Stimulated activated CD4-positive, alpha-beta T cell treated with anti-CD3 and anti-CD28 coated beads, Interleukin-2, amount 100 ng/mL, for 4 hours (primary cell): ENCODE data around the gene LRP1B.

Source experiments
- DNase-seq: peaks from one replicate; pipeline ENCODE4 v3.0.0-alpha.2; 2020; ENCODE audit warnings: low read depth

The LRP1B gene

DNA sequence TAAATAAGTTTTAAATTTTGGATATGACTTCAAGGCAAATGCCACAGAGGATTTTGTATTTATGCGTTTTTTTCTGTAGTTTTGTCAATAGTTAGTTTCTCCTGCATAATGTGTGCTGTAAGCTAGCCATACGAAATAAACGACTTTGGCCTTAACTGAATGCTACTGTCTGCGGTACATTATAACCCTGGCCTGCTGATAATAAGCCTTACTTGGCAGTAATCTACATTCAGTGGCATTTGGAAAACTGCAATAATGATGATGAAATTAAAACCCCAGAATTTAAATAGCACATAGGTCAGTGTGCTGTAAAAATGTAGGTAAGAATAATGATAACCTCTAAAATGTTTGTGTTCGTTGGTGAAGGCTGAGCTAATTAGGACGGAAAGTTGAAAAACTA, 88.8 kb downstream of the LRP1B start:
- no peak for DNase-seq

DNA sequence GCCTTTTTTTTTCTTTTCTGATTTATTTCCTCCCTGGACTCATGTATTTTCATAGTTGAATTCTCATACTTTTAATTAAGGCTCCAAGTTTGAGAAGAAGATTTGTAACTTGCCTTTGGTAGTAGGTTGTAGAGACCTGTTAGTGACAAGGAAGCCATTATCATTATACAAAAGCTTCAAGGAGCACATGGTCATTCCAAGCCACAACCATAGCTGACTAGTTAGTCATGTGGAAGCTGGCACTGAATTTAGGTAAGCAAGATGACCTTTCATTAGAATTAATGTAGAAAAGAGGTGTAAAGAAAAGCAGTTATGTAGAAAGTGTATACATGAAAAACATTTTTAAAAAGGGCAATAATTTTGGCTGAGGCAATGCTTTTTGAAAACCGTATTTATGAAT, 89.7 kb downstream of the LRP1B start:
- DNase-seq: no peak

DNA sequence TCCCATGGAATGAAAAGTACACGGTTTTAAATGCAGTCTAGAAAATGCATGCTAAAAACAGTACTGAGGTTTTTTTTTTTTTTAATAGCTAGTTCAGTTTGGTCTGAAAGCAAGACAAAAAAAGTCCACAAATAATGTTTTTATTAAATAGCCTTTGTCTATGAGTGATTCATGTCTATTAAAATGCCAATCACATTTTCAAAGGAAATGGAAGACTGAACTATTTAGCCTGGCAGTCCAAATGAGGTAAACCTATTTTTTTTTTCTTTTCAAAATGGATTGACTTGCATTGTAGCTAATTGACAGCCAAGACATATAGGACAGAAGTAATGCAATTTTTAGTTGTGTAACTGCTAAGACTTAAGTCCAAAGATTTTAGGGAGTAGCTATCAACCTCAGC, 90.3 kb downstream of the LRP1B start:
- no peak for DNase-seq

DNA sequence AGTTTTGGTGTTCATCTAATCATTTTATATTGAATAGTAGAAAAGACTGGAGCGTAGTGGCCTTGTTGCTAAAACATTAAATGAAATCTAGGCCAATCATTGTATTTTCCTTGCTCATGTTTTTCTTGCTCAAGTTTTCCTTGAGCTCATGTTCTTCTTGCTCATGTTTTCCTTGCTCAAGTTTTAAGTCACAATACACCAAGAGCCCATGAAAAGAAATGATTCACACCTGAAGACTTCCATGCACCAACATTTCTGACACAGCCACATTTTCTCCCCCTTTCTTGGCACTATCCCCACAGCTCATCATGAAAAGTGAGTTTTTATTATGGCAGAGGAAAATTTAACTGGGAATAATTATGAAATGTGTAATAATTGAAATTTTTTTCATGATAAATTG, 92.0 kb downstream of the LRP1B start:
- no peak for DNase-seq

DNA sequence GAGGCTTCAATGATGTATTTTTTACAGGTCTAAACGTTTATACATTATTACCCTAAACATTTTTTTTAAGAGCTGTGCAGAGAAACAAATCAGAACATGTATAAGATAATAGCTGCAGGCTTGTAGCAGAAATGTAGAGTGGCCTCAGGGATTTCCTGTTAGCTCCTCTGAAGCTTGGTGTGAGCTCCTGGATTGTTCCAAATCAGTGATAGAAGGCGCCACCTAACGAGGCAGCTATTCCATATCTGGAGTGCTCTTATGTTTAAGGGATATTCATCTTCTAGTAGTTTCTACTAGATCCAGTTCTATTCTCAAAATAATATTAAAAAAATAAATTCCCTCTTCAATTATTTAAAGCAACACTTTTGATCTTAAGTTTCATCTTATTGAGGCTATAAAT, 93.1 kb downstream of the LRP1B start:
- DNase-seq: no peak

DNA sequence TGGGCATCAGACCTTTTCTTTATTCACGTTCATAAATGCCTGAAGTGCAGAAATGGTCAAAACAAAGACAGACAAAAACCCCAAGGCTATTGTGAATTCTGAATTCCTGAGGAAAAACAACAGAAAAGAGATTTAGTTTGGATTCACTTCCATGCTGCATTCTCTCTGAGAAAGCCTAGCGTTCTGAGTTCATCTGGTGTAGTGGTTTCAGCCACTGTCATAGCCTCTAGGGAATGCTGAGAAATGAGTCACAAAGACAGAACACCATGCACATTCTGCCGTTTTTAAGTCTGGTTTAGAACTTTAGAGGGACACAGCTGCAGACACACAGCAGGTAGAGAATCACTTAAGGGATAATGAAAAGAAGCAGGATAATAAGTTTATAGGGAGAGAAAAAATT, 93.8 kb downstream of the LRP1B start:
- no peak for DNase-seq

DNA sequence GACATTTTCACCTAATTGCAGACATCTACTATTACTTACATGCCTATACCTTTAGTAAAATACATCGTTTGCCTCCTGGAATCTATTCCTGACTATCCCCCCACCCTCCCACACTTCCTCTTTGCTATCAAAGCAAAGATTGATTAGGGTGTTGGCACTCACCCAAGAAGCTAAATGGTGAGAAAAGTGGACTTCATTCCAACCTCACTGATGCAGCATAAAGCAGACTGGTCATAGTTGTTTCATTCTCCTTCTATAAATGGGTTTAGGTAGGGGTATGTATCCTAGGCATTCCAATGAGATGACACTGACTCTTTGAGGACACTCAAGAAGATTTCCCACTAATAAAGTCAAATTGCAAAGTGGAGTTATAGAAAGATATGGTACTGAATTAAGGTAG, 97.4 kb downstream of the LRP1B start:
- DNase-seq: no peak

DNA sequence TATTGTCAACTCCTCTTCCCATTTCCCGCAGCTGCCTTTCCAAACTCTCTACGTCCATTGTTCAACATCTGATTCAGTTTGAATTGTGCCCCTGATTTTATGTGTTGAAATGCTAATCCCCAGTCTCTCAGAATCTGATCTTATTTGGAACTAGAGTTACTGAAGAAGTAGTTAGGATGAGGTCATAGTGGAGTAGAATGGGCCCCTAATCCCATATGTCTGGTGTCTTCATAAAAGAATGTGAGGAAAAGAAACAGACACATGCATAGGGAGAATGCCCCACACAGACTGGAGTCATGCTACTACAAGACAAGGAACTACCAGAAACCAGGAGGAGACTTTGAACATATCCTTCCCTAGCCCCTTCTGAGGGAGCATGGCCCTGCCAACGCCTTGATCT, 99.2 kb downstream of the LRP1B start:
- no peak for DNase-seq

DNA sequence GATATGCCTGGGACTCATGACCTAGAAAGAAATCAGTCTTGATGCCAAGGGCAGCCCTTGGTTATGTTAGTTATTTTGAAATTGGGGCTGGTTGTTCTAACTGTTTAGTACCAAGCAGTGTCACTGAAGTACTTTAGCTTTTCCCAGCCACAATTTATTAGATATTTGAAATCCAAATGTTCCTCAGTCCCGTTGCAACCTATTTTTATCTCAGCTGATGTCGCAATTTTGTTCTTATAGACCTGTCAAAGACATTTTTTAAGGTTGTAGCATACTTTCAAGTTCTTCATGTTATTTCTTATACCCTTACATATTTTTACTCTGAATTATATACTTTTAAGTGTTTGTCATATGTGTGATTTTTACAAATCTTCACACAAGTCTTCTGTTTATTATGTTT, 100.1 kb downstream of the LRP1B start:
- no peak for DNase-seq

DNA sequence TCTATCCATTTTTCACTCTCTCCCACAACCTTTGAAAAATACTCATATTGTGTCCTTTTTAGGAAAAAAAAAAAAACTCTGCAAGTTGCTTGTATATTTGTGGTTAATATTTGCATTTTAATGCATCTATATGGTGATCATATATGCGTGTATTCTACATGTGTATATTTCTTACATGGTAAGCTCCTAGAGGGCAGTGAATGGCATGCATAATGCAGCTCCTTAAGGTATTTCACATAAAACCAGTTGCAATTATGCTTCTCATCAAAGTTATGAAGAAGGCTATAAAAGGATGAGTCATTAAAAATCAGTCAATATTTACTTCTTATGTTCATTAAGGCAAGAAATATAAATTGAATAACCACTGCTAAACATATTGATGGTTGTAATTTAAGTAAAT, 100.8 kb downstream of the LRP1B start:
- DNase-seq: no peak

DNA sequence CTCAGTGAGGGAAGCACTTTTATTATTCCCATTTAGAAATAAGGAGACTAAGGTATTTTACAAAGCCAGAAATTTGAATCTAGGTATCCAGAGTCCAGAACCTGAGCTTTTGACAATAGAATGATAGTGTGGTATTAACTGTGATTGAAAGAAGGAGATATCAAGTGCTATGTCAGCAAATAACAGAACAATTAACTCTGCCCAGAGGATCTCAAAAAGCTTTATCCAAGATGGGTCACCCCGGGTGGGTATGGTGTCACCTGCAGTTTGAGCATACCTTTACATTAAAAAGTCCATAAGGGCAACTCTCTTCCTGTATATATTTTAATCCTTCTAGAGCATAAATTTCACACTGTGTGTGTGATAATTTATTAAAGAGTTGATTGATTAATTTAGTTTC, 105.4 kb downstream of the LRP1B start:
- no peak for DNase-seq

DNA sequence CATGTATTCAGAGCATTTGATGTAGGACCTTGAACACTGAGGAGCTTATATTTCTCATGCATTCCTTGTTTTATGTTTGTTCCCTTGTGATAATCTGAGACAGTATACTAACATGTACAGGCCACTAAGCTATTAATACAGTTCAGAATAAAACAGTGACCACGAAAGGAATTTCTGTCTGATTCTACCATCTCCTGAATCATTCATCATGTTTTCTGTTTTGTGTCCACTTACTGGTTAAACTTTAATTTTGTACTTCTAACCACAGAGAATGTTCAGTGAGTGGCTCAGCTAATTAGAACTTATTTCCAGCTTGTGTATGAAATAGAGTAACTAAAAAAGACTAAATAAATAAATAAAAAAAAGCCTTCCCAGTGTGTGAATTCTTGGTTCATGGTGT, 110.4 kb downstream of the LRP1B start:
- DNase-seq: no peak

DNA sequence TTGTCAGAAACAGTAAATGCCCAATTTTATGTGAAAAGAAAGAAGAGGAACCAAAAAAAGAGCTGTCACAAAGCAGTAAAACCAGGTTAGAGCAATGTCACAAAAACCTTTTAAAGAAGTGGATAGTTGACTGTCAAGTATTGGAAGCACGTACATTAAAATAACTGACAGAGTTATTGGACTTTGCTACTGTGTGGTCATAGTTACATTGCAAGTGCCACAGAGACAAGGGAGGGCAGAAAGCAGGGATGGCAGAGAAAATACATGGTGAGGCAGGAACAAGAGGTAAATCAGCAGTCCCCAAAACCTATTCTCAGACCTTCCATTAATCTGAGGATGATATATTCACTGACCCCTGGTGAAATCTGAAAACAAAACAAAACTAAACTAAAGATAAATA, 116.3 kb downstream of the LRP1B start:
- no peak for DNase-seq

DNA sequence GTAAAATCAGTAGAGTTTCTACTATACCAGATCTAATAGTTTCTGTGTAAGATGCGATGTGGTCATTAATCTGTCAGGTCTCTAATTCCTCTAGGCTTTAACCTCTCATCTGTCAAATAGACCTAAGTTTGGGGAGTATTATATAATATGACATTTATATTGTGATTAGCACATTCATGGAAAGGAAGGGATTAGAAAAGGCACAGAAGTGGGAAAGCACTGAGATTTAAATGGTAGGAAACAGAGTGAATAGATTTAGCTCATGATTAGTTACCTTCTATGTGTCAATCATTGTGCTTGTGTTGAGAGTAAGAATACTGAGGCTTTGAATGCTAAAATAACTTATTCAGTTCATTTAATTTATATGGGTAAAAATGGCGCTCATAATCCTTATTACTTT, 118.0 kb downstream of the LRP1B start:
- no peak for DNase-seq

DNA sequence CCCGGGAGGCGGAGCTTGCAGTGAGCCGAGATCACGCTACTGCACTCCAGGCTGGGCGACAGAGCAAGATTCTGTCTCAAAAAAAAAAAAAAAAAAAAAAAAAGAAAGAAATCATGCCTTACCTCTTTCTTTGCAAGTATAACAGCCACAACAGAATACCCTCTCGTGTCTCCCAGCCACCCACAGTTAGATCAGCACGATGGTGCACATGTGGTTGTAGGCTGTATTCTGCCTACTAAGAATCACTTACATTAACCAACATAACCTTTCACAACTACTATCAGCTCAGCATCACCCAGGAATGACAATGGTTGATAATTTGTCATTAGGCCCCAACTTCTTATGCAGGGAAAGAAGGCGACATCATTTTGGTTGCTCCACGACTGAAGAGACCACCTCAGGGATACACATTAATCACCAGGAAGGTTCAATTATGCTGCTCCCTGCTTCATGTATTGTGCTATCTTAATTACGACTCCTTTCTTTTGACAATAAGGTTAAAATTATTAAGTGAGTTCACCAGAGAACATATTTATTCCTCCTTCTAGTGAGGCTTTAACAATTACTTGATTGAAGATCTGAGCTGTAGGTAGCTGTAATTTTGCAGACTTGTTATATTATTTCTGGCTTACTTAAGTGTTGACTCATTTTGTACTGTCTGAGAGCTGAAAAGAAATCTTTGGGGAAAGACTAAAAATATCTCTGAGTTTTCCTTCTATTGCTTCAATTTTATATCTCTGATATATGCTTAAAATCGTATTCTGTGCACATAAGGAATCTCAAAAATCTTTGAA, 120.1 kb downstream of the LRP1B start:
- no peak for DNase-seq

DNA sequence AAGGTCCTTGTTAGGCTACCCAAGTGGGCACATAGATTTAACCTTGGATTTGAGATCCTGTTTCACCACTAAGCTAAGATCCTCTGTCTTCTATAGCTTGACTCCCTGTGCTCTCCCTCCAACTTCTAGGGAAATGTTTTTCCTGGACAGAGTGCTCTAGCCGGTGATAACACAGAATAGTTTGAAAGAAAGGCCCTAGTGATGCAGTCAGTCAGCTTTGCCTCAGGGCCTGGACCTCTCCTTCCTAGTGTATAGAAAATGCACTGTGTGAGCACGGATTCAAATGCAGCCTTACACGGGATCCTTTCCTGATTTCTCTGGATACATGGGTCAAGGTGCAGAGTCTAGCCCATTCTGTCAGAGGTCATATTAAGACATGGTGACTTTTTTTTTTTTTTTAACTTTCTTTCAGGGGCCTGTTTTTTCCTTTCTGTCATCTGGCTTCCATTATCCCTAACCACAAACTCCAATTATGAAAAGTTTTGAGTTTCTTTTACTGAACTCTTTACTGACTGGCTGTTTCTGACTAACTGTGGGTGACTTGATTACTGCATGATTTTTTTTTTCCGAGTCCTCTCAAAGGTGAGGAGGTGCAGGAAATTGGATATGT, 122.6 kb downstream of the LRP1B start:
- DNase-seq: no peak

DNA sequence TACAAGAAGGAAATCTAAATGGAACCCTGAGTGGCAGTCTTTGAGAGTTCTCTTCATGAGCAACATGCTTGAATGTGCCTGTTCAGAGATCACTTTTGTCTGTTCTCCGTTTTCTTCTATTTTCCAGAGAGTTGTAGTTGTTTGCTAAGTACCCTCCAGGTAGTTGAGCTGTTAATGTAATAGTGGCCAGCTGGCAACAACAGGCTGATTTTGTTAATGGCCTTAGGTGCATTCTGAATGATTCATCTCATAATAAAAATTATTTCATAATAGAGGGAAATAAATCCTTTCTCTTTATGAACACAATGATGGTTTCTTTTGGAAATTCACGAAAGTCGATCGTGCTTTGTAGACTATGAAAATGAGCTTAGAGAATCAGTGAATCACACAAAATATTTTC, 136.8 kb downstream of the LRP1B start:
- no peak for DNase-seq

DNA sequence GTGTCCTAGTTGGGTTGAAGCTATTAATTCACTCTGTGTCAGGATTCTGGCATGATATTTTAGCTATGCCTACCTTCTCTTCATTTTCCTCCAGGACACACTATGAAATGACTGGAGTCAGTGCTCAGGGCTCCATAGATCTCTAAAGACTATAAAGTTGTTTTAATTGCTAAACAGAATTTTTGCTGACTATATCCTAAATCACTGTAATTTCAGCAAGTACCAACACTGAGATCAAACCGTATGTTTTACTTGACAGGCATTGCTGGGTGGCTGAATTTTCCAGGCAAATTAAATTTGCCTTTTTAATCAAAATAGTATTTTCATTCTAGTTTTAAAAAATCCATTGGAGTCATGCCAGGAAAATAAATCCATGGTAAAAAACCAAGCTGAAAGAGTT, 138.1 kb downstream of the LRP1B start:
- no peak for DNase-seq

DNA sequence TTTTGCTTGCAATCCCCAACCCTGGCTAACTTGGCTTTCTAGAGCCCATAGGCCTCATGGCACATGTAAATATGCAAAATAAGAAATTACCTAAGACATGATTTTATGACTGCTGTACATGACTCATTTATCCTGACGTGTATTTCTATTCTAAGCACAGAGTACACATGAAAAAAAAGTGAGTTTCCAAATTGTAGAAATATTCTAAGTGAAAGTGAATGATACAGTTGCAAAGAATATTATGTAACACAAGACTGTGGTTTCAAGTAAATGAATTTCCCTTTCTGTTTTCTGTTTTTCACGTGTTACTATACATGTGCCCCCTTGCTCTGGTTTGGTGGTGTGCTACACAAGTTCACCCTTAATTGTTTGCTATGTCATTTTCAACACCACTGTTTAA, 162.4 kb downstream of the LRP1B start:
- DNase-seq: no peak

DNA sequence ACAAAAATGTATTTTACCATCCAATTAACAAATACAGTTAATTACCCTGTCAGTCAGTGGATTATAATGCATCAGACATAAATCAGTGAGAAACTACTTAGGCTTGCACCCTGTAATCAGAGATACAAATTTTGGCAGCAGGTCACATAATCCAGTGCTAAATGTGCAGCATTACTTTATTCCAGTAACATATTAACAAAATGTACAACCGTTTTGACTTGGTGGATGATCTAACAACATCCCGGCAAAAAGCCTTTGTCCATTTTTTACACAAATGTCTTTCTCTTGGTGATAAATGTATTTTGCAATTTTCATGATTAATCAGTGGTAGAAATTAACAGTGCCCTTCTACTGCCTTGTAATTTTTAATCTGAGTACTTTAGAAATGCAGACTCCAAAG, 162.8 kb downstream of the LRP1B start:
- DNase-seq: no peak

DNA sequence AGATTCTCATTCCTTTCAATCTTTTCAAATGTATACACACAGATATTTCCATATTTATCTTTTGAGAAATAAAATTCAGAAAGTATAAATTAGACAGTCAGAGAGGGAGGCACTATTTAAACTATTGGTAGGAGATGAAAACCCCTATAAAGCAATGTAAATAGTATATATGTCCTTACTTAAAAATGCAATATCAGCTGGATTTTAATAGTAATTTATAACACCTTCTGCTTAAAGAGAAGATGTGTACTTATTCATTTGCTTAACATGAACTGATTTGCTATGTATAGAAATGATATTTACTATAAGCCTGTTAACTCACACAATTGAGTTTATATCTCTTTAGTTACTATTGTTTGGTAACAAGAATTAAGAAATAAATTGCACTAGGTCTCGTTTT, 163.3 kb downstream of the LRP1B start:
- no peak for DNase-seq

DNA sequence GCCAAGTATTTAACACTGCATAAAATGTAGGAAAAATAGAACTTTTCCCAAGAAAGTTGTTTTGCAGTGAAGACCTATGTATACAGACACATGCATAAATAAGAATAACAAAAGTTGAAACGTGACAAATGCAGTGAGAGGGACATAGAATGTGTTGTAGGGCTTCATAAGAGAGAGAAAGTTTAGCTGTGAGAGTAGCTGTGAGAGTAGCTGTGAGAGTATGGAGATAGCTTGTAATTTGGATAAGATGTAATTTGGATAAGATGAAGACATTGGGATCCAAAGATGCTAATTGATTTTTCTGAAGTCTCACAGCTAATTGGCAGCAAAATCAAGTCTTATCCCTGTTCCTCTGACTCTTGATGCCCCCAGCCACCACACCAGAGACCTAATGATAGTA, 170.9 kb downstream of the LRP1B start:
- no peak for DNase-seq

DNA sequence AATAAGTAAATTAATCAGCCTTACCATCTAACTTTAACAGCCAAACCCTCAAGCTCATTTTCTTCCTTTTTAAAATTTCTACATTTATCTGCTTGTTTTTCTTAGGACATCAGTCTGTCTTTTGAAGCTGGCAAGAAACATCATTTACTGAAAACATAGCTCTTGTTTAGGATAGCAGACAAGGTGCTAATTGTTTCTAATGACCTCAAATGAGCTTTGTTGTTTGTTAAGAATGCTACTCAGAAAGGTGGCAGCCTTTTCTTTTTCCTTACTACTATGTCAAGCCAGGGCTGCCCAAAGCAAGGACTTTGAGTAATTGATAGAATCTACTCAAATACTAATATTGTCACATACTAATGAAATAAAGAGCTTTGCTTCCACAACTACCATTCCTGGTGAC, 171.8 kb downstream of the LRP1B start:
- DNase-seq: no peak

DNA sequence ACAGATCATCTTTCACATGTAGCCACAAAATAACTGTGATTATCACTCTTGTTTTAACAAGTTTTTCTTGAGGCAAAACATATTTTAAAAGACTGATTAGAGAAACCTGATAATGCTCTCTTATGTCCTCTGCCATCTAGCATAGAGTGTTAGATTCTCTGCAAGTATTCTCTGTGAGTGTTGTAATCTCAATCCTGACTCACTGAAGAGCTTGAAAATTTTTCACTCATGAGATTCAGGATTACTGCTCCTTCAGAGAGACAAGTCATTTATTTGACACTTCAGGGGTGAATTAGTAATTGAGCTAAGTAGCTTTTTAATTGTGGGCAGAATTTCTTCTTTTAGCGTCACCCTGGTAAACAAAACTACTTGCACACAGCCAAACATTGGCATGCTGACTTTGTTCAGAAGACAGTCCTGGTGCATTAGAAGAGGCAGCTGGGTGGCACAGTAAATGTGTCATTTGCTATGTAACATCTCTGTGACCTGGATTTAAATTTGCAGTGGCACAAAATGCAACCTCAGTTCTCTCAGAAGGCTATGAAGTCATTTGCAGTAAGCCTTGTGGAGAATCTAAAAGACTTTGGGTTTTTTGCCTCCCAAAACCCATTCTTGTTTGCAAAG, 172.9 kb downstream of the LRP1B start:
- no peak for DNase-seq
